Vagina (tissue), 2 donors: ENCODE measurements around the gene PNPO.

ENCODE experiments used
- CTCF ChIP-seq, 3 experiments: fragments of 450-650 bp in 2 of 3; fragments of 200-600 bp in 1 of 3; sonication (generic) in 1 of 3; IDR thresholded peaks; one replicate each; pipeline ENCODE4 v1.5.1; 2017 to 2019; ENCODE audit warnings: antibody characterized with exemption in 3 of 3, mild to moderate bottlenecking in 2 of 3, moderate library complexity in 2 of 3
- POLR2A ChIP-seq, 2 donors: fragments of 450-650 bp; IDR thresholded peaks; one replicate each; pipeline ENCODE4 v1.6.1; 2017; ENCODE audit warnings: antibody characterized with exemption in 2 of 2, mild to moderate bottlenecking in 2 of 2, moderate library complexity in 2 of 2

- TF ChIP-seq CTCF (IDR thresholded peaks at IDR 0.05) (no peak), POLR2A (IDR thresholded peaks at IDR 0.05) (no peak)
Observed at GRCh38 chr17:47913050-47913449, 28.3 kb upstream of the PNPO start.
